SH-SY5Y (cell line): ENCODE results near the gene PDZRN4.

Experiments
- GATA2 ChIP-seq: IDR thresholded peaks from 2 replicates; pipeline ENCODE4 v1.6.1; 2011; ENCODE audit warnings: mild to moderate bottlenecking, low read depth, low read length
- GATA3 ChIP-seq: IDR thresholded peaks from 2 replicates; pipeline ENCODE4 v1.6.1; 2011; ENCODE audit warnings: low read depth, mild to moderate bottlenecking, low read length, moderate library complexity

DNA sequence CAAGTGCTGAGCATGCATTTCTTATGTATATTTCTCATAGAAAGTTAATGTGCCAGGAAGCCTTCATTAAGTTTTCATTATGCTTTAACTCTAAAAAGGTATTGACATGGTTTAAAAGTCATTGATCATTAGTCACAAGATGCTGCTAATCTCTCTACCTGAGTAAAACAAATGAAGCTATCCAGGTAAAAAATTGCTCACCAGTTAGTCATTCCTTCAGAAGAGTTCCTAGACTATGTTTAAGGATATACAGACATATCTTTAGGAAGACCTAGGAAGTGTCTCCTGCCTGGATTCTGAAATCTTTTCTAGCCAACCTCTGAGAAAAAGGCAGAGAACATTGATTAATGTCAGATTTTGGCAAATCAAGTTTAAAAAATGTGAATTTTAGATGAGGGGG is 274.2 kb downstream of the PDZRN4 start:
- TF ChIP-seq GATA2 (no peak), GATA3 (no peak)
